ENCODE results near the gene SLAMF8. TPM values are rescaled to one million over a fixed set of nuclear protein-coding genes. Genes with fewer than 3 reads are reported as not detected.

Gene SLAMF8
- total and polyA plus RNA-seq, 2 donors (not counting 1 experiment from before 2014, with no cell fraction given) = 0.54 TPM; not detected in 1

- TF ChIP-seq EZH2 (IDR thresholded peaks at IDR 0.05; ENCODE audit: borderline replicate concordance, insufficient read depth, low read depth, low read length, poor library complexity, severe bottlenecking) = no peak
- no peak for TF ChIP-seq CTCF (IDR thresholded peaks at IDR 0.05)
- Histone ChIP-seq H3K27ac (ENCODE audit: low read length in 2 of 2) (no peak overlapping the region), H3K4me3 (ENCODE audit: control extremely low read depth in 1 of 5, extremely low read depth in 1 of 5, insufficient read depth in 1 of 5, low read depth in 2 of 5, low read length in 4 of 5) (no peak overlapping the region), H2AFZ (ENCODE audit: insufficient read depth, low read depth, low read length, poor library complexity, severe bottlenecking) (no peak overlapping the region), H3K79me2 (ENCODE audit: control insufficient read depth, insufficient read depth, low read length) (no peaks in the 10 kb centered on the region), H3K4me2 (replicated peaks; ENCODE audit: low read depth, low read length, poor library complexity, severe bottlenecking) (no peak overlapping the region), H3K9ac (ENCODE audit: low read length) (no peak overlapping the region), H3K9me3 (ENCODE audit: control extremely low read depth in 1 of 3, control insufficient read depth in 2 of 3, insufficient read depth in 1 of 3, low read length in 2 of 3) (no peaks in the 10 kb centered on the region), H4K20me1 (ENCODE audit: control insufficient read depth, insufficient read depth, low read length, poor library complexity, severe bottlenecking) (no peaks in the 10 kb centered on the region), H3K27me3 (replicated peaks in 1 of 4; ENCODE audit: control extremely low read depth in 1 of 4, control insufficient read depth in 3 of 4, insufficient read depth in 4 of 4, low read length in 3 of 4) (peaks cover 0 to 5% (median 0%) of the 10 kb centered on the region in 4 experiments), H3K4me1 (ENCODE audit: control insufficient read depth in 2 of 2, insufficient read depth in 2 of 2, low read length in 2 of 2) (no peaks in the 10 kb centered on the region), H3K36me3 (replicated peaks in 1 of 2; ENCODE audit: control extremely low read depth in 1 of 2, control insufficient read depth in 1 of 2, extremely low read depth in 1 of 2, insufficient read depth in 2 of 2, low read length in 1 of 2) (no peaks in the 10 kb centered on the region)
- Mint-ChIP-seq H3K4me3 (no peak overlapping the region), H3K4me1 (no peaks in the 10 kb centered on the region), H3K9me3 (ENCODE audit: insufficient read depth) (no peaks in the 10 kb centered on the region), H3K27ac (no peak overlapping the region), H3K27me3 (peaks cover 24% of the 10 kb centered on the region)
- ATAC-seq (ENCODE audit: low read depth) = no peak
- 94% methylated on average over 2 of the region's 2 CpGs for WGBS (ENCODE audit: insufficient coverage)
- CTCF ChIA-PET = interaction anchor here (0.8 kb wide), 1 partner anchor 142 kb away, joined by 3 read pairs; no protein-coding TSS in a partner anchor
- no peak for DNase-seq
- intact Hi-C loops (cut with micrococcal nuclease) = no loop called here
- POLR2A ChIA-PET = no interaction called here
Observed at GRCh38 chr1:159864262-159864661, 37.6 kb downstream of the SLAMF8 start.

GRCh38 chr1:159866066-159866465 lies 39.4 kb downstream of the SLAMF8 start:
- POLR2A ChIA-PET = no interaction called here
- 100% methylated on average over 1 of the region's 1 CpG for WGBS (ENCODE audit: insufficient coverage)

More at GRCh38 chr1:159866066-159866465, 39.4 kb downstream of the SLAMF8 start:
- H2AFZ ChIP-seq (ENCODE audit: insufficient read depth, low read depth, low read length, poor library complexity, severe bottlenecking) = no peak overlapping the region
- no peaks in the 10 kb centered on the region for H3K9me3 ChIP-seq (ENCODE audit: control extremely low read depth in 1 of 3, control insufficient read depth in 2 of 3, insufficient read depth in 1 of 3, low read length in 2 of 3)
- CTCF ChIA-PET = no interaction called here
- no peaks in the 10 kb centered on the region for H3K4me1 ChIP-seq (ENCODE audit: control insufficient read depth in 2 of 2, insufficient read depth in 2 of 2, low read length in 2 of 2)
- H3K9ac ChIP-seq (ENCODE audit: low read length) = no peak overlapping the region
- no peaks in the 10 kb centered on the region for H3K9me3 Mint-ChIP-seq (ENCODE audit: insufficient read depth)
- no peaks in the 10 kb centered on the region for H4K20me1 ChIP-seq (ENCODE audit: control insufficient read depth, insufficient read depth, low read length, poor library complexity, severe bottlenecking)
- no peak overlapping the region for H3K27ac Mint-ChIP-seq
- peaks cover 0 to 5% (median 0%) of the 10 kb centered on the region in 4 experiments for H3K27me3 ChIP-seq (replicated peaks in 1 of 4; ENCODE audit: control extremely low read depth in 1 of 4, control insufficient read depth in 3 of 4, insufficient read depth in 4 of 4, low read length in 3 of 4)
- H3K4me3 Mint-ChIP-seq = no peak overlapping the region
- H3K36me3 ChIP-seq (replicated peaks in 1 of 2; ENCODE audit: control extremely low read depth in 1 of 2, control insufficient read depth in 1 of 2, extremely low read depth in 1 of 2, insufficient read depth in 2 of 2, low read length in 1 of 2) = no peaks in the 10 kb centered on the region
- H3K4me1 Mint-ChIP-seq = no peaks in the 10 kb centered on the region
- TF ChIP-seq CTCF (IDR thresholded peaks at IDR 0.05) = no peak
- TF ChIP-seq EZH2 (IDR thresholded peaks at IDR 0.05; ENCODE audit: borderline replicate concordance, insufficient read depth, low read depth, low read length, poor library complexity, severe bottlenecking) = no peak
- no peak overlapping the region for H3K27ac ChIP-seq (ENCODE audit: low read length in 2 of 2)
- H3K27me3 Mint-ChIP-seq = peaks cover 31% of the 10 kb centered on the region
- no peak overlapping the region for H3K4me3 ChIP-seq (ENCODE audit: control extremely low read depth in 1 of 5, extremely low read depth in 1 of 5, insufficient read depth in 1 of 5, low read depth in 2 of 5, low read length in 4 of 5)
- DNase-seq (no peak), ATAC-seq (ENCODE audit: low read depth) (no peak)
- intact Hi-C loops (cut with micrococcal nuclease) = no loop called here
- no peaks in the 10 kb centered on the region for H3K79me2 ChIP-seq (ENCODE audit: control insufficient read depth, insufficient read depth, low read length)
- no peak overlapping the region for H3K4me2 ChIP-seq (replicated peaks; ENCODE audit: low read depth, low read length, poor library complexity, severe bottlenecking)
